HG03064 (cell line): Measurements from ENCODE around the gene DISP2.

Source experiments
- ATAC-seq: cut with Tn5 transposase; IDR thresholded peaks from one replicate; pipeline ENCODE4 v1.9.1; 2021; ENCODE audit warnings: low read depth; ENCODE audit not compliant: unreplicated experiment

The DISP2 gene

DNA sequence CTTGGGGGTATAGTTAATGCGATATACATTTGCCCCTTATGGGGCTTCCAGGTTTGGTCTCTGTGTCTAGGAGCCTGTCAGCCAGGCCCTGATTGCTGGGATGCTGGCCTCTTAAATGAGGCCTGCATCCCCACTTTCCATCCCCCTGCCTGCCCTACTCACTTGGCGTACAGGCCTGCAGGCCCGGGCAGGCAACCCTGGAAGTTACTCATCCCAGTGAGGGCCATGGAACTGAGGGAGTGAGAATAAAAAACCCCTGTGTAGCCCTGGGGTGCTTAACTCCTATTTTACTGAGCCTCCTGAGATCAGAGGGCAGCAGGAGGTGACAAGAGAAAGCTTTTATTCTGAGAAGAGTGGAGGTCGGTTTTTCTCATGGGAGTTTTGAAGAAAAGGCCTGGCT is 2.0 kb downstream of the DISP2 start:
- ATAC-seq: no peak

DNA sequence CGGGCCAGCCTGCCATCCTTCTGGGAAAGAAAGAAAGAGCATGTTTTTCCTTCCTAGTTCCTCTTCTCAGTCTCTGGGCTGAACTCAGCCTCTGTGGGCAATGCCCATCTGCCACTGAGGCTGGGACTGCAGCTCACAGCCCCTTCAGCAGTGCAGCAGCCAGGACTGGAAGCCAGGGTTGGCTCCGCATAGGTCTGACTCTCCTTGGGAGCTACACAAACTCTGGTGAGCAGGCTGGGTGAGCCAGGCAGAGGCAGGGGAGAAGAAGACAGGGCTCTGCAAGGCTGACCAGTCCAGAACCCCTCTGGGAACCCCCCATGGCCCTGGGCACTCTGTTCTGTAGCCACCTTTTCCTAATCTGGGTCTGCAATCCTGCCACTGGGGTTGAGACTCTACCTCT is 3.6 kb downstream of the DISP2 start:
- ATAC-seq: no peak

DNA sequence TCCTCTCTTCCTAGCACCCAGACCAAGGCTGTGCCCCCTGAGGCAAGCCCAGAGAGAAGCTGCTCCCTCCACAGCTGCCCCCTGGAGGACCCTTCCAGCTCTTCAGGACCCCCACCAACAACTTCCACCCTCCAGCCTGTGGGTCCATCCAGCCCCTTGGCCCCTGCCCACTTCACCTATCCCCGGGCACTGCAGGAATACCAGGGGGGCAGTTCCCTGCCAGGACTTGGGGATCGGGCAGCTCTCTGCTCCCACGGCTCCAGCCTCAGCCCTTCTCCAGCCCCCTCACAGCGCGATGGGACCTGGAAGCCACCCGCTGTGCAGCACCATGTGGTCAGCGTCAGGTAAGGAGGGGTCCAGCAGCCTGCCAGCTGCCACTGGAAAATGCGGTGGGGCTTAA is 5.6 kb downstream of the DISP2 start:
- ATAC-seq: no peak

DNA sequence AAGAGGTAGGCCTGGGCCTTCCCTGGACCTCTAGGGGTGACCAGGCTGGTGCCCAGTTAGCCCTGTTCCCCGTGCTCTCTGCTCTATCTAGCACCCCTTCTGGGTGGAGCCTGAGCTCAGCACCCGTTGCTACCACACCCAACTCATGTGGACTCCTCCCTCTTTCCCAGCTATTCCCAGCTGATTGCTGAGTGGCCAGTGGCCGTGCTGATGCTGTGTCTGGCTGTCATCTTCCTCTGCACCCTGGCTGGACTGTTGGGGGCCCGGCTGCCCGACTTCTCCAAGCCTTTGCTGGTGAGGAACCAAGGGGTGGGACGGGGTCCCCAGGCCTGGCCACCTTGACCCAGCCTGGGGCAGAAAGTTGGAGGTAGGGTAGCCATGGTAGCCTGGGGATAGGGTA is 6.2 kb downstream of the DISP2 start:
- no peak for ATAC-seq

DNA sequence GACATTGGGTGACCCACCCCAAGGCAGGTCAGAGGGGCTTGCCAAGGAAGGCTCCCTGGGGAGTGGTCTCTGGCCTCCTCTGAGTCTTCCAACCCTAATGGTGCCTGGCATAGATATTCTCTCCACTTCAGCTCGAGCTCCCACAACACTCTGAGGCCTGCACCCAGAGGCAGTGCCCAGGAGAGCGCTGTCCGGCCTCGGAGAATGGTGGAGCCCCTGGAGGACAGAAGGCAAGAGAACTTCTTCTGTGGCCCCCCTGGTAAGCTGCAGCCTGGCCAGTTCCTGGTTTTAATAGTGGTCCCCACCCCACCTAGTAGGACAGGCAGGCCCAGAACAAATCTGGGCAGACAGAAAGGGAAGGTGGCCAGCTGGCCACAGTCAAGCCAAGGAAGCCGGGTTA is 7.0 kb downstream of the DISP2 start:
- no peak for ATAC-seq

GRCh38 chr15:40365624-40366456 is 7.8 kb downstream of the DISP2 start:
- ATAC-seq: no peak

DNA sequence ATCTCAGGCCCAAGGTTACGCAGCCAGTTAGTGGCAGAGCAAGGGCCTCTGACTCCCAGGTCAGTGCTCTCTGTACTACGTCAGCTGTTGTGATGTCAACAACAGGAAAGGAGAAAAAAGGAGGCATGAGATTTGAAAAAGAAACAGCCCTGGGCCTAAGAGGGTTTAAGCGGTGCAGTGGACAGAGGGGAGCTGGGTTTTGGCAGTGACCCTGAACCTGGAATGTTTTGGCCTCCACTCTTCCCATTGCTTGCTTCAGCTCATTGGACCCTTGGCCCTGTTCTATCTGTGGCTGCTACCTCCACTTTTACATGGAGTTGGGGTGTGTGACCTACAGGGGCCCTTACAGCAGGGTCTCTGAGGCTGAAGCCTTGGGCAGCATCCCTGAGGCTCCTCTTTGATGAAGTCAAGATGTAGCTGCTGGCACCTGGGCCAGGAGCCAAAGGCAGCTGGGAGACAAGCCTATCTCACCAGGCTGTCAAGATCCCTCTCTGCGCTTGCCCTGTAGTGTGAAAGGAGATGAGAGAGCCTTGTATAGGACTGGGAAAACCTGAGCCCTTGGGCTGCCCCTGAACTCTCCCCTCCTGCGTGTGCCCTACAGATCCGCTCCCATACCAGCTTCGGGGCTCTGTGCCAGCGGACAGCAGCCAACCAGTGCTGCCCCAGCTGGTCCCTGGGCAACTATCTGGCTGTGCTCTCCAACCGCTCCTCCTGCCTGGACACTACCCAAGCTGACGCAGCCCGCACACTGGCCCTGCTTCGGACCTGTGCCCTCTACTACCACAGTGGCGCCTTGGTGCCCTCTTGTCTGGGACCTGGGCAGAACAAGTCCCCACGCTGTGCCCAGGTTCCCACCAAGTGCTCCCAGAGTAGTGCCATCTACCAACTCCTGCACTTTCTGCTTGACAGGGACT is 8.7 kb downstream of the DISP2 start:
- ATAC-seq: no peak

DNA sequence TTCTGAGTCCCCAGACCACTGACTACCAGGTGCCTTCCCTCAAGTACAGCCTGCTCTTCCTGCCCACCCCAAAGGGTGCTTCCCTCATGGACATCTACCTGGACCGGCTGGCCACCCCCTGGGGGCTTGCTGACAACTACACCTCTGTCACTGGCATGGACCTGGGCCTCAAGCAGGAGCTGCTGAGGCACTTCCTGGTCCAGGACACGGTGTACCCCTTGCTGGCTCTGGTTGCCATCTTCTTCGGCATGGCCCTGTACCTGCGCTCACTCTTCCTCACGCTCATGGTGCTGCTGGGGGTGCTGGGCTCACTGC is 9.3 kb downstream of the DISP2 start:
- ATAC-seq: no peak

- peak; percentile 76 for ATAC-seq
Observed at GRCh38 chr15:40367686-40368611, 9.9 kb downstream of the DISP2 start.

GRCh38 chr15:40368719-40369473 is 10.9 kb downstream of the DISP2 start:
- no peak for ATAC-seq

- no peak for ATAC-seq
Observed at GRCh38 chr15:40369474-40369869, 11.5 kb downstream of the DISP2 start.

DNA sequence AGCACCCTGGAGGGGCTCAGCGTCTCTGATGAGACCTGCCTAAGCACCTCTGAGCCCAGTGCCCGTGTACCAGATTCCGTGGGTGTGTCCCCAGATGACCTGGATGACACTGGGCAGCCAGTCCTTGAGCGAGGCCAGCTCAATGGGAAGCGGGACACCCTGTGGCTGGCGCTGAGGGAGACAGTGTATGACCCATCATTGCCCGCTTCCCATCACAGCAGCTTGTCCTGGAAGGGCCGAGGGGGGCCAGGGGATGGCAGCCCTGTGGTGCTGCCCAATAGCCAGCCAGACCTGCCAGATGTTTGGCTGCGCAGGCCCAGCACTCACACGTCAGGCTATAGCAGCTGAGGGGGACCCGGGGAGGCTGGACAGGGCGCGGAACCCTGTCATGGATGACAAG is 12.0 kb downstream of the DISP2 start:
- ATAC-seq: no peak

- no peak for ATAC-seq
Observed at GRCh38 chr15:40372981-40373380, 15.0 kb downstream of the DISP2 start.

GRCh38 chr15:40377606-40378005 is 19.6 kb downstream of the DISP2 start:
- ATAC-seq: no peak

GRCh38 chr15:40379374-40379773 is 21.4 kb downstream of the DISP2 start:
- no peak for ATAC-seq

DNA sequence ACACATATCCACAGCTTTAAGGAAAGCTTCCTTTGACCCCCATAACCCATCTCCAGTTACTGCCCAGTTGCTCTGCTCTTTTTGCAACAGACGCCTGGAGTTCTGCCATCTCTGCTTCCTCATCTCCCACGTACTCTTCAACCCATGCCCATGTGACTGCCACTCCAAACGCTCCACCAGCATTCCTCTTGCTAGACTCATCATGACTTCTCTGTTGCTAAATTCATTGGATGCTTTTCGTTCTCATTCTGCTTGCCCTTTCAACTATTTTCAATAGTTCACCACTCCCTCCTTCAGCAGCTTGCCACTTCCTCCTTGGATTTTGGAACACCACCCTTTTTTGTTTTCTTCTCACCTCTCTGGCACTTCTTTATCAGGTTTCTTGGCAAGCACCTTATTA is 21.8 kb downstream of the DISP2 start:
- ATAC-seq: no peak

GRCh38 chr15:40380636-40381035 is 22.6 kb downstream of the DISP2 start:
- no peak for ATAC-seq

DNA sequence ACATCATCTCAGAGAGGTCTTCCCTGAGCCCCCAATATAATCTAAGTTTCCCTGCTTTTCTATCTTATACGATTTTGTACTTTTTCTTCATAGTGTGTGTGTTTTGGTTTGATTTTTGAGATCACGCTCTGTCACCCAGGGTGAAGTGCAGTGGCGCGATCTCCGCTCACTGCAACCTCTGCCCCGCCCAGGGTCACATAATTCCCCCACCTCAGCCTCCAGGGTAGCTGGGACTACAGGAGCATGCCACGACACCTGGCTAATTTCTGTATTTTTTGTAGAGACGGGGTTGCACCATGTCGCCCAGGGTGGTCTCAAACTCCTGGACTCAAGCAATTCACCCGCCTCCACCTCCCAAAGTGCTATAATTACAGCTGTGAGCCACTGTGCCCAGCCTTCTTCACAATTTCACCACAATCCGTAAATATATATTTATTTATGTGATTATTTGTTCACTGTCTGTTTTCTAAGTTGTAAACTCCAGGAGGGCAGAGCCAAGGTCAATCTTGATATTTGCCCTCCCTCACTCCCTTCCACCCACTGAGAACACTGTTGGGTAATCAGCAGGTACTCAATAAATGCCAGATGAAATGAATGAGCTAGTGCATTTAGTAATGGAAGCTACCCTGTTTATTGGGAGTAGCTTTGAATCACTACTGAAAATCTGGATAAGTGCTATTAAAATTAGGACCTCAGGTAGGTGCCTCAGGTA is 24.0 kb downstream of the DISP2 start:
- ATAC-seq: no peak
